HG03460 (cell line): ENCODE data around the gene PTGES2.

Experiments
- ATAC-seq: cut with Tn5 transposase; IDR thresholded peaks from one replicate; pipeline ENCODE4 v1.9.1; 2021; ENCODE audit not compliant: unreplicated experiment

PTGES2 gene

GRCh38 chr9:128153947-128154695 is 26.6 kb upstream of the PTGES2 start:
- no peak for ATAC-seq

- no peak for ATAC-seq
These were observed 25.8 kb upstream of the PTGES2 start for GRCh38 chr9:128153060-128153946.

- ATAC-seq: no peak
These were observed 24.9 kb upstream of the PTGES2 start for GRCh38 chr9:128152133-128153059.

GRCh38 chr9:128151309-128152132 is 24.0 kb upstream of the PTGES2 start:
- no peak for ATAC-seq

- ATAC-seq: no peak
These were observed 23.2 kb upstream of the PTGES2 start for GRCh38 chr9:128150594-128151308.

GRCh38 chr9:128149951-128150593 is 22.5 kb upstream of the PTGES2 start:
- ATAC-seq: no peak

GRCh38 chr9:128149001-128149701 is 21.6 kb upstream of the PTGES2 start, which contains the start of gene LCN2:
Gene LCN2 (plus strand): TSS chr9:128149453. CDS start chr9:128149526, 73 bp downstream.
- ATAC-seq: no peak

- no peak for ATAC-seq
These were observed 21.0 kb upstream of the PTGES2 start for GRCh38 chr9:128148509-128149000.

- no peak for ATAC-seq
These were observed 19.1 kb upstream of the PTGES2 start for GRCh38 chr9:128146591-128147120.

- ATAC-seq: no peak
These were observed 18.4 kb upstream of the PTGES2 start for GRCh38 chr9:128145951-128146351.

- no peak for ATAC-seq
These were observed 18.0 kb upstream of the PTGES2 start for GRCh38 chr9:128145536-128145935.

- no peak for ATAC-seq
These were observed 17.0 kb upstream of the PTGES2 start for GRCh38 chr9:128144239-128145181.

GRCh38 chr9:128143525-128144238 is 16.2 kb upstream of the PTGES2 start:
- no peak for ATAC-seq

- ATAC-seq: no peak
These were observed 15.1 kb upstream of the PTGES2 start for GRCh38 chr9:128142596-128142995.

GRCh38 chr9:128142061-128142460 is 14.5 kb upstream of the PTGES2 start:
- no peak for ATAC-seq

- ATAC-seq: no peak
These were observed 14.1 kb upstream of the PTGES2 start for GRCh38 chr9:128141604-128142003.
